Tibial nerve (tissue), 3 donors: Measurements from ENCODE around the gene CPNE7.

Source experiments
- CTCF ChIP-seq, 5 experiments: fragments of 200-600 bp in 3 of 5; fragments of 450-650 bp in 2 of 5; sonication (generic) in 3 of 5; IDR thresholded peaks; one replicate each; pipeline ENCODE4 v1.5.1; 2016 to 2019; ENCODE audit warnings: antibody characterized with exemption in 5 of 5, mild to moderate bottlenecking in 3 of 5, moderate library complexity in 2 of 5
- POLR2A ChIP-seq, 2 donors: fragments of 450-650 bp; IDR thresholded peaks; one replicate each; pipeline ENCODE4 v1.6.1; 2017; ENCODE audit warnings: antibody characterized with exemption in 2 of 2, mild to moderate bottlenecking in 2 of 2, moderate library complexity in 2 of 2

- TF ChIP-seq POLR2A (IDR thresholded peaks at IDR 0.05): no peak
- no peak for TF ChIP-seq CTCF (IDR thresholded peaks at IDR 0.05)
Observed at GRCh38 chr16:89593841-89594240, 18.3 kb downstream of the CPNE7 start.
